HG03196 (cell line): Measurements from ENCODE around the gene SH3PXD2B.
"Not testable (repeated sequence)": the region's sequence is repeated elsewhere in the genome, so short reads cannot be mapped to it uniquely, and the experiment has no call there.

Source experiments
- ATAC-seq: cut with Tn5 transposase; IDR thresholded peaks from one replicate; pipeline ENCODE4 v1.9.1; 2021; ENCODE audit not compliant: unreplicated experiment

Gene SH3PXD2B

DNA sequence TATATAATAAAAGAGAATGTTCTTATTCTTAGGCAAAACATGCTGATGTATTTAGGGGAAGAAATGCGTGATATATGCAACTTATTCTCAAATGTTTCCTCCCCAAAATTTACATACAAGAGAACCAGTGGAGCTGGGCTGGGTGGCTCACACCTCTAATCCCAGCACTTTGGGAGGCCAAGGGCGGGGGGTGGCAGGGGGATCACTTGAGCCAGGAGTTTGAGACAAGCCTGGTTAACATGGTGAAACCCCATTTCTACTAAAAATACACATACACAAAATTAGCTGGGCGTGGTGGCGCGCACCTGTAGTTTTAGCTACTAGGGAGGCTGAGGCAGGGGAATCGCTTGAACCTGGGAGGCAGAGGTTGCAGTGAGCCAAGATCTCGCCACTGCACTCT is 143.3 kb downstream of the SH3PXD2B start:
- no peak for ATAC-seq

DNA sequence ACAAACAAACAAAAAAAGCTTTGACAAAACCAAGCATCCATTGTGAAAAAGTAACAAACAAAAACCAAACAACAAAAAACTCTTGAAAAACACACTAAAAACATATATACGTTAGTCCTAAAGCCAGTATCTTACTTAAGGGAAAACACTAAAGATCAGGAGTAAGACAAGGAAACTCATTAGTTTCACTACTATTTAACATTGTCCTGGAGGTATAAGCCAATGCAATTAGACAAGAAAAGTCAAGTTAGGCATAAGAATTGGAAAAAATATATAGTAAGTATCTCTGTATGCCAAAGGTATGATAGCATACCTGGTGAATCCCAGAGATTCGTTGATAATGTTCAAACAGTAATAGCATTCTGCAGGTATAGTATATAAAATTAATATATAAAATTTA is 148.9 kb downstream of the SH3PXD2B start:
- no peak for ATAC-seq

DNA sequence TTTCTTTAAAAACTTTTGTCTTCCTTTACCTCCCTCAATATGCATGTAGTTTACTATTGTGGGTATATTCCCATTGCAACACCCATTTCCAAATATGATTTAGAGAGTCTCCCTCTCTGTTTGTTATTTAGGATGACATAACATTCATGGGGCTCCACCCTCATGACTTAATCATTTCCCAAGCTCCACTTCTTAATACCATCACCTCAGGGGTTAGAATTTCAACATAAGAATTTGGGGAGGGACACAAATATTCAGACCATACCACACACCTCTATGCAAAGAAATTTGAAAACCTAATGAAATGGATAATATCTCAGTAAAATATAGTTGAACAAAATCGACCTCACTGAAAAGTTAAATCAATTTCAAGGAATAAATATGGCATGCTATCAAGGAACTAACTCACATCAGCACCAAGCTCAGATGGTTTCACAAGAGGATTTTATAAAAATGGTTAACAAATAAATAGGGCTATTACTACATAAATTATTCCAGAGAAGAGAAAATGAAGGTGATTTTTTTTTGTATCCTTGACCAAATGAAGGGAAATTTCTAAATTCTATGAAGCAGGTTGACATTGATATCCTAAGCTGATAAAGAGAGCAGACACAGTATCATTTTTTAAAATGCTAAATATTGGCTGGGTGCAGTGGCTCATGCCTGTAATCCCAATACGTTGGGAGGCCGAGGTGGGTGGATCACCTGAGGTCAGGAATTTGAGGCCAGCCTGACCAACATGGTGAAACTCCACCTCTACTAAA is 150.6 kb downstream of the SH3PXD2B start:
- ATAC-seq = no peak

DNA sequence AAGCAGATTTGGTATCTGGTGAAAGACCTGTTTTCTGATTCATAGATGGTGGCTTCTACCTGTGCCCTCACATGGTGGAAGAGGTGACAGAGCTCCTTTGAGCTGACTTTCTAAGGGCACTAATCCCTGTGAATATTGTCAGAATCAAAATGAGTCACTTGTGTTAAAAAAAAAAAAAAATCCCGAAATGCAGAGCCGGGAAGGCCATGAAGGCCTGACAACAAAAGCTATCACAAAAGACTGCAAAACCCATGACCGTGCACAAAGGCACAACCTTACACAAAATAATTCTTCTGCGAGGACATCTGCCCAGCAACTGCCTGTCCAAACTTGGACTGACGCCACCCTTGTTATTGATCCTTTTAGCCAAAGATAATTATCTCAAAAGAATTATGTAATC is 151.2 kb downstream of the SH3PXD2B start:
- no peak for ATAC-seq

DNA sequence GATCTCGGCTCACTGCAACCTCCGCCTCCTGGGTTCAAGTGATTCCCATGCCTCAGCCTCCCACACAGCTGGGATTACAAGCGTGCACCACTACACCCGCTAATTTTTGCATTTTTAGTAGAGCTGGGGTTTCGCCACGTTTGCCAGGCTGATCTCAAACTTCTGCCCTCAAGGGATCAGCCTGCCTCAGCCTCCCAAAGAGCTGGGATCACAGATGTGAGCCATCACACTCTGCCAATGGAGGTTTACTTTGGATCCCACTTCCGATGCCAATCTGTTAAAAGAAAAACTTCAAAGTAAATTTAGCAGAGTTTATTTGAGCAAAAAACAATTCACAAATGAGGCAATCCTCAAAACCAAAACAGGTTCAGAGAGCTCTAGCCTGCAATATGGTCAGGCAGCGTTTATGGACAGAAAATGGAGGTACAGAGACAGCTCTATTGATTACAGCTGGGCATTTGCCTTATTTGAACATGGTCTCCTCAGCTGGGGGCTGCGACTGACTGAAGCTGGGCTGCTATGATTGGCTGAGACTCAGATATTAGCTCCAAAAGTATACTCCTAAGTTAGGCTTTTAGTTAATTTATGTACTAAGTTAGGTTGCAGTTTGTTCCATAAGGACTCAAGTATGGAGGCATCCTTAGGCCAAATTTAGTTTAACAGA is 152.1 kb downstream of the SH3PXD2B start:
- ATAC-seq = no peak

GRCh38 chr5:172299916-172300439 is 154.3 kb downstream of the SH3PXD2B start:
- no peak for ATAC-seq

GRCh38 chr5:172294831-172295230 is 159.5 kb downstream of the SH3PXD2B start:
- no peak for ATAC-seq

DNA sequence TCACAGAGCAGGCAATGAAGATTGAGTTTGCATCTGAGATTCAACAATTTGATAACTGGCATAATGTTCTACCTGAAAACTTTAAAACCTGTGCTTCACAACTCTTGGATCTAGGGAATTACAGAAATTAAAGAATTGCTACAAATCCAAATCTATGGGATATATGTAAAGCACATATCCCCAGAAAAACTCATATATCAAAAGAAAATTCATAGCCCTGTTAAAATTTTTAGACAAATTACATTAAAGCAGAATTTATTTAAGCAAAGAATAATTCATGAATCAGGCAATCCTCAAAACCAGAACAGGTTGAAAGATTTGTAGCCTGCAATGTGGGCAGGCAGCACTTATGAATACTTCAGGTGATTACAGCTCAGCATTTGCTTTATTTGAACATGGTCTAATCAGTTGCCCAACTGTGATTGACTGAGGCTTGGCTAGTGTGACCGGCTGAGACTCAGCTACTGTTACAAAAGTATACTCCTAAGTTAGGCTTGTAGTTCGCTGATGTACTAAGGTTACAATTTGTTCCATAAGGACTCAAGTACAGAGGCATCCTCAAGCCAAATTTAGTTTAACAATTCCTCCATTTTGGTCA is 160.5 kb downstream of the SH3PXD2B start:
- no peak for ATAC-seq

GRCh38 chr5:172293054-172293744 is 161.1 kb downstream of the SH3PXD2B start:
- peak; percentile 94 for ATAC-seq

GRCh38 chr5:172291837-172292236 is 162.5 kb downstream of the SH3PXD2B start:
- ATAC-seq = not testable (repeated sequence)

GRCh38 chr5:172288465-172288864 is 165.9 kb downstream of the SH3PXD2B start:
- no peak for ATAC-seq

- ATAC-seq = not testable (repeated sequence)
Observed at GRCh38 chr5:172287140-172287539, 167.2 kb downstream of the SH3PXD2B start.

- ATAC-seq = no peak
Observed at GRCh38 chr5:172285226-172286143, 168.8 kb downstream of the SH3PXD2B start.

- no peak for ATAC-seq
Observed at GRCh38 chr5:172284611-172284980, 169.7 kb downstream of the SH3PXD2B start.

GRCh38 chr5:172283862-172284610 is 170.3 kb downstream of the SH3PXD2B start:
- ATAC-seq = peak; percentile 82

DNA sequence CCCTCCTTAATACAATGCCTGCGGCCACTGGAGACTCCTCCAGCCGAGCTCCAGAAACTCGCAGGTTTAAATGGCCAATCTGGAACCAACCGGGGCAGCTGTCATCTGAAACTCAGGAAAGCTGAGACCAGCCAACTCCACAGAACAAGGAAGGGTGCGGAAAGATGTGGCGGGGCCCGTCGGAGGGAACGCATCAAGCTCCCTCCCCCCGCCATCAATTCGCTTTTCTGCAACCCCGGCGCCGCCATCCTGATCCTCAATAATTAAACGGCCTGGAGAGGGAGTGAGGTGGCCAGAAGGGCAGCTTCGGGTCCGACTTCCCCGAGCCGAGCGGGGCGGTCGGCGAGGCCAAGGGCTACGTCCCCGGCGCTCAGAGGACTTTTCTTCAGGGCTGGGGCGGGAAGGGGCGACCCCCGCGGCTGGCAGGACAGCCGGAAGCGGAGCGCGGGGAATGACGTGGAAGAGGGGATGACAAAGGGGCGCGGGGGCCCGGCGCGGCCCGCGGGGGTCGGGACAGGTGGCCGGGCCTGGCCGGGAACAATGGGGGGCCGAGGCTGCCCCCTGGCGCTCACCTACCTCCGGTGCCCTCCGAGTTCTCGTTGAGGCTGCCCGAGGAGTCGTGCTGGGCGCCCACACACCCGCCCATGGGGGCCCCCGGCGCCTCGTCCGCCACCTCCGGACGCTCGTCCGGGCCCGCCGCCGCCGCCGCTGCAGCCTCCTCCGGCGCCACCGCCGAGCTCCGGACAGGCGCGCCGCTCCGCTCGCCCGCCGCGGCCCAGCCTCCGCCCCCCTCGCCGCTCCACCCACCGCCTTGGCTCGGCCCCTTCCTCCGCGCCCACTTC is 171.1 kb downstream of the SH3PXD2B start, which contains the start of gene UBTD2:
Gene UBTD2, minus strand, starts transcription at position 745 of the 842 bp plus-strand sequence. Its CDS starts 99 bp downstream, at position 646.
- ATAC-seq = peak; percentile 85

DNA sequence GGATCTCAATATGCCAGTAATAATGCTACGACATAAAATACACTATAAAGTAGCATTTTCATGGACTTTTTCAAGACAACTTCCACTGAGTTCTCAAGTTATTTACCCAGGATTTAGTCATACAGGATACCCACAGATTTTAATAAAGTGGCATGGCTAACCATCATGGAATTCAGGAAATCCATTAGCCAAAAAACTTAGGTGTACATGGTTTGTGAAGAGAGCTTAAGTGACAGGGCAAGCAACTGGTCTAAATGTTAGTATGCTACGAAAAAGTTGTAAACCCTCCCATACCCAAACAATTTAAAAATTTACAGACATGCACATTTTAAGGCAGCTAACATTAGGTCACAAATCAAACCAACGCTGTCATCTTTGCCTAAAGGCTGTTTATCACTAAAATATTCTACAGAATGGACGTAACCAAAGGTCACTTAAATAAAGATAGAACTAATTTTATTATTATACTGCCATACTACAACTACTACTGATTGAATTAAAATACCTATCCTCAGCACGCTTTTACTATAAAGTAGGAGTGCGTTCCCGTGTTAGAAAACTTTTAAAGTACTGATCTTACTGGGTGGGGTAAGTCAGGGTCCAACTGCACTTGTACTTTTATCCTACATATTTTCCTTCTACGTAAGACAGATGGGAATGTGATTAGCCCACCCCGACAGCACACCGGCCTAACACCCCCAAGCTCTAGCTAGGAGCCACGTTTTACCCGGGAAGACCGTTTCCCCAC is 171.9 kb downstream of the SH3PXD2B start:
- no peak for ATAC-seq

DNA sequence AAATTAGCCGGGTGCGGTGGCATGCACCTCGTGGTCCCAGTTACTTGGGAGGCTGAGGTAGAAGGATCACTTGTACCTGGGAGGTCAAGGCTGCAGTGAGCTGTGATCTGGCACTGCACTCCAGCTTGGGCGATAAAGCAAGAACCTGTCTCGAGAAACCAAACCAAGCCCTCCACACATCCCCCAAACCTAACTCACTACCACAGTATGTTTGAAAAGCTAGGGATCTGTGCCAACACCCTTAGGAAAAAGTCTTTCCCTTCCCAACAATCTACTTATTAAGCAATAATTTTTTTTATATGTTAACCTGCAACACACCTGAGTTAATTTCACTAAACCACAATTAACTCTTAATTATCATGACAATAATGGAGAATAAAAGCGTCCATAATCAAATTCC is 173.0 kb downstream of the SH3PXD2B start:
- no peak for ATAC-seq
